ENCODE measurements around the gene DIPK1C.

- TF ChIP-seq CTCF (IDR thresholded peaks at IDR 0.05) (no peak), POLR2A (IDR thresholded peaks at IDR 0.05) (no peak)
Measured at GRCh38 chr18:74446631-74447403, 10.3 kb downstream of the DIPK1C start.
